ENCODE results near the gene PTMS. TPM values are rescaled to one million over a fixed set of nuclear protein-coding genes. Genes with fewer than 3 reads are reported as not detected.
A peak's percentile ranks its signal among the peaks of the same experiment; 100 is the strongest.

The PTMS gene
- total and polyA plus RNA-seq, 2 donors from 2014 or later: 269 to 590 TPM

GRCh38 chr12:6725350-6725749, 40.8 kb upstream of the PTMS start:
- FAIRE-seq (no peak), DNase-seq (no peak)
- Histone ChIP-seq H3K4me3 (ENCODE audit: low read length in 3 of 3) (no peak overlapping the region), H3K9me3 (ENCODE audit: control insufficient read depth in 2 of 3, insufficient read depth in 1 of 3, low read length in 3 of 3) (no peaks in the 10 kb centered on the region), H3K27ac (ENCODE audit: low read depth in 2 of 2, low read length in 2 of 2) (no peak overlapping the region), H3K9ac (ENCODE audit: low read length in 3 of 3) (no peak overlapping the region), H3K36me3 (ENCODE audit: control insufficient read depth in 2 of 3, insufficient read depth in 3 of 3, low read length in 3 of 3) (peaks cover 6 to 22% (median 15%) of the 10 kb centered on the region in 3 donors), H3K4me1 (ENCODE audit: control insufficient read depth in 2 of 3, insufficient read depth in 2 of 3, low read depth in 1 of 3, low read length in 3 of 3) (peaks cover 0 to 9% (median 4%) of the 10 kb centered on the region in 3 donors), H3K27me3 (ENCODE audit: control insufficient read depth, insufficient read depth, low read length) (no peaks in the 10 kb centered on the region)
- intact Hi-C loops (cut with DNase I): no loop called here
- TF ChIP-seq, protein P1, sequence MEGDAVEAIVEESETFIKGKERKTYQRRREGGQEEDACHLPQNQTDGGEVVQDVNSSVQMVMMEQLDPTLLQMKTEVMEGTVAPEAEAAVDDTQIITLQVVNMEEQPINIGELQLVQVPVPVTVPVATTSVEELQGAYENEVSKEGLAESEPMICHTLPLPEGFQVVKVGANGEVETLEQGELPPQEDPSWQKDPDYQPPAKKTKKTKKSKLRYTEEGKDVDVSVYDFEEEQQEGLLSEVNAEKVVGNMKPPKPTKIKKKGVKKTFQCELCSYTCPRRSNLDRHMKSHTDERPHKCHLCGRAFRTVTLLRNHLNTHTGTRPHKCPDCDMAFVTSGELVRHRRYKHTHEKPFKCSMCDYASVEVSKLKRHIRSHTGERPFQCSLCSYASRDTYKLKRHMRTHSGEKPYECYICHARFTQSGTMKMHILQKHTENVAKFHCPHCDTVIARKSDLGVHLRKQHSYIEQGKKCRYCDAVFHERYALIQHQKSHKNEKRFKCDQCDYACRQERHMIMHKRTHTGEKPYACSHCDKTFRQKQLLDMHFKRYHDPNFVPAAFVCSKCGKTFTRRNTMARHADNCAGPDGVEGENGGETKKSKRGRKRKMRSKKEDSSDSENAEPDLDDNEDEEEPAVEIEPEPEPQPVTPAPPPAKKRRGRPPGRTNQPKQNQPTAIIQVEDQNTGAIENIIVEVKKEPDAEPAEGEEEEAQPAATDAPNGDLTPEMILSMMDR (IDR thresholded peaks at IDR 0.05; ENCODE audit: borderline replicate concordance, extremely low read depth, insufficient read depth): no peak

DNA sequence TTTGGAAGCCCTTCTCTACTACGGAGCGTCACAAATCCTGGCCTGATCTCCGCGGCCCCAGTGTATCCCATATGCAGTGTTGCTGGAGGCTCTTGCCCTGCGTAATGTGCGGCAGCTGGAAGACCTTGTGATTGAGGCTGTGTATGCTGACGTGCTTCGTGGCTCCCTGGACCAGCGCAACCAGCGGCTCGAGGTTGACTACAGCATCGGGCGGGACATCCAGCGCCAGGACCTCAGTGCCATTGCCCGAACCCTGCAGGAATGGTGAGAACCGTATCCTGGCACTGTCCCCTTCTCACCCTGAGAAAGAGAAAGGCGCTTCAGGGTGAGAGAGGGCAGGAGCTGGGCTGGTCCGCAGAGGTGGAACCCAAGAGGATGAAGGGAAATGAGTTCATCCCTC, 37.0 kb upstream of the PTMS start:
- intact Hi-C loops (cut with DNase I): no loop called here
- Histone ChIP-seq H3K4me1 (ENCODE audit: control insufficient read depth in 2 of 3, insufficient read depth in 2 of 3, low read depth in 1 of 3, low read length in 3 of 3) (peaks cover 0 to 7% (median 4%) of the 10 kb centered on the region in 3 donors), H3K27me3 (ENCODE audit: control insufficient read depth, insufficient read depth, low read length) (no peaks in the 10 kb centered on the region), H3K9me3 (ENCODE audit: control insufficient read depth in 2 of 3, insufficient read depth in 1 of 3, low read length in 3 of 3) (no peaks in the 10 kb centered on the region), H3K9ac (ENCODE audit: low read length in 3 of 3) (no peak overlapping the region), H3K4me3 (ENCODE audit: low read length in 3 of 3) (no peak overlapping the region), H3K36me3 (ENCODE audit: control insufficient read depth in 2 of 3, insufficient read depth in 3 of 3, low read length in 3 of 3) (peaks cover 11 to 33% (median 27%) of the 10 kb centered on the region in 3 donors), H3K27ac (ENCODE audit: low read depth in 2 of 2, low read length in 2 of 2) (no peak overlapping the region)
- TF ChIP-seq, protein P1 (IDR thresholded peaks at IDR 0.05; ENCODE audit: borderline replicate concordance, extremely low read depth, insufficient read depth): no peak
- DNase-seq: peak in 1 of 5 donors; percentile 51
- FAIRE-seq: no peak

GRCh38 chr12:6730169-6730568, 36.0 kb upstream of the PTMS start:
- Histone ChIP-seq H3K9me3 (ENCODE audit: control insufficient read depth in 2 of 3, insufficient read depth in 1 of 3, low read length in 3 of 3) (no peaks in the 10 kb centered on the region), H3K9ac (ENCODE audit: low read length in 3 of 3) (no peak overlapping the region), H3K4me1 (ENCODE audit: control insufficient read depth in 2 of 3, insufficient read depth in 2 of 3, low read depth in 1 of 3, low read length in 3 of 3) (no peaks in the 10 kb centered on the region), H3K27ac (ENCODE audit: low read depth in 2 of 2, low read length in 2 of 2) (no peak overlapping the region), H3K36me3 (ENCODE audit: control insufficient read depth in 2 of 3, insufficient read depth in 3 of 3, low read length in 3 of 3) (peaks cover 11 to 33% (median 27%) of the 10 kb centered on the region in 3 donors), H3K27me3 (ENCODE audit: control insufficient read depth, insufficient read depth, low read length) (no peaks in the 10 kb centered on the region), H3K4me3 (ENCODE audit: low read length in 3 of 3) (no peak overlapping the region)
- FAIRE-seq (no peak), DNase-seq (peak in 1 of 5 donors; percentile 14)
- TF ChIP-seq, protein P1 (IDR thresholded peaks at IDR 0.05; ENCODE audit: borderline replicate concordance, extremely low read depth, insufficient read depth): no peak
- intact Hi-C loops (cut with DNase I): no loop called here

Data from kidney (tissue), 14 donors.